ENCODE results near the gene RASGRP3.

RASGRP3 gene

GRCh38 chr2:33528441-33528950 is 52.0 kb downstream of the RASGRP3 start:
- TF ChIP-seq, protein P1, sequence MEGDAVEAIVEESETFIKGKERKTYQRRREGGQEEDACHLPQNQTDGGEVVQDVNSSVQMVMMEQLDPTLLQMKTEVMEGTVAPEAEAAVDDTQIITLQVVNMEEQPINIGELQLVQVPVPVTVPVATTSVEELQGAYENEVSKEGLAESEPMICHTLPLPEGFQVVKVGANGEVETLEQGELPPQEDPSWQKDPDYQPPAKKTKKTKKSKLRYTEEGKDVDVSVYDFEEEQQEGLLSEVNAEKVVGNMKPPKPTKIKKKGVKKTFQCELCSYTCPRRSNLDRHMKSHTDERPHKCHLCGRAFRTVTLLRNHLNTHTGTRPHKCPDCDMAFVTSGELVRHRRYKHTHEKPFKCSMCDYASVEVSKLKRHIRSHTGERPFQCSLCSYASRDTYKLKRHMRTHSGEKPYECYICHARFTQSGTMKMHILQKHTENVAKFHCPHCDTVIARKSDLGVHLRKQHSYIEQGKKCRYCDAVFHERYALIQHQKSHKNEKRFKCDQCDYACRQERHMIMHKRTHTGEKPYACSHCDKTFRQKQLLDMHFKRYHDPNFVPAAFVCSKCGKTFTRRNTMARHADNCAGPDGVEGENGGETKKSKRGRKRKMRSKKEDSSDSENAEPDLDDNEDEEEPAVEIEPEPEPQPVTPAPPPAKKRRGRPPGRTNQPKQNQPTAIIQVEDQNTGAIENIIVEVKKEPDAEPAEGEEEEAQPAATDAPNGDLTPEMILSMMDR (IDR thresholded peaks at IDR 0.05), result no peak
- Histone ChIP-seq H3K27ac (no peak overlapping the region), H3K27me3 (no peaks in the 10 kb centered on the region), H3K4me1 (ENCODE audit: control insufficient read depth in 1 of 2, insufficient read depth in 1 of 2, low read depth in 1 of 2, low read length in 1 of 2) (peaks cover 0 to 24% of the 10 kb centered on the region in 2 experiments), H3K4me3 (ENCODE audit: low read depth in 1 of 2, low read length in 1 of 2) (no peak overlapping the region), H3K9me3 (no peaks in the 10 kb centered on the region), H3K36me3 (no peaks in the 10 kb centered on the region)

- no peak overlapping the region for H3K4me3 ChIP-seq (ENCODE audit: low read depth in 1 of 2, low read length in 1 of 2)
- no peak overlapping the region for H3K27ac ChIP-seq
- H3K27me3 ChIP-seq, result no peaks in the 10 kb centered on the region
- H3K9me3 ChIP-seq, result no peaks in the 10 kb centered on the region
- peaks cover 0 to 24% of the 10 kb centered on the region in 2 experiments for H3K4me1 ChIP-seq (ENCODE audit: control insufficient read depth in 1 of 2, insufficient read depth in 1 of 2, low read depth in 1 of 2, low read length in 1 of 2)
- TF ChIP-seq, protein P1 (IDR thresholded peaks at IDR 0.05), result no peak
- no peaks in the 10 kb centered on the region for H3K36me3 ChIP-seq
Observed at GRCh38 chr2:33529771-33530481, 53.5 kb downstream of the RASGRP3 start.

DNA sequence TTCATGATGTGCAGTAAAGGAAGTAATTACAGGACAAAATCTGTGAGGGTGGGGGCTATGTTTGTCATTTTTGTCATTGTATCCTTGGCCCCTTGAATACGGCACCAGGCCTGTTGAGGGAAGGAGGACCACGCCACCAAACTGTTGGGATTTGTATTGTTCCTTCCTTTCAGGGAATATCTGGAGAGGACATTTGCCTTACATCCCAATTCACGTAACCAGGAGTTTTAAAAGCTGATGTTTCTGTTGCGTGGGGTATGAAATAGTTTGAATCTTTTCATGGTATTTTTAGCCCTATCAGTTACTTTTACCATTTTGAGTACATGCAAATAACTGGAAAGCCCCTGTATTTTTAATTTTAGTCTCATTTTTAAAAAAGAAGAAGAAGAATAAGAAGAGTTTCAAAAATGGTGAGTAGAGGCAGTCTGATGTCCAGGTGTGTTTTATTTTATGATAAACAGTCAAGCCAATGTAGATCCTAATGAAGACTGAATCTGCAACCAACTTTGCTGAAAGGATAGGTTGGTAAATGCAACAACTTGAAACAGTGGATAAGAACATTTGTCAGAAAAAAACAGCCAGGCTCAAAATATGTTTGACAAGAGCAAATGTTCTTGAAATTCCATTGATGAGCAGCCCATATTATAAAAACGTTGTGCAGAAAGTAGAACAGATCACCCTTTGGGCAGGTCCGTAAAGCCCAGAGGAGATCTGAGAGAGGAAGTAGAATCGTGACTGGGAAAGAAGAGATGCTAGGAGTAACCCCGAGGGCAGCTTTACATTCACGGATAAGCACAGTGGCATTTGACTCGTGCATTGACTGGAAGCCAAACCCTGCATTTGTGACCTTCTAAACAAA is 54.5 kb downstream of the RASGRP3 start:
- TF ChIP-seq, protein P1 (IDR thresholded peaks at IDR 0.05), result no peak
- Histone ChIP-seq H3K4me1 (ENCODE audit: control insufficient read depth in 1 of 2, insufficient read depth in 1 of 2, low read depth in 1 of 2, low read length in 1 of 2) (peaks cover 0 to 21% of the 10 kb centered on the region in 2 experiments), H3K27me3 (no peaks in the 10 kb centered on the region), H3K9me3 (no peaks in the 10 kb centered on the region), H3K27ac (no peak overlapping the region), H3K36me3 (no peaks in the 10 kb centered on the region), H3K4me3 (ENCODE audit: low read depth in 1 of 2, low read length in 1 of 2) (no peak overlapping the region)

DNA sequence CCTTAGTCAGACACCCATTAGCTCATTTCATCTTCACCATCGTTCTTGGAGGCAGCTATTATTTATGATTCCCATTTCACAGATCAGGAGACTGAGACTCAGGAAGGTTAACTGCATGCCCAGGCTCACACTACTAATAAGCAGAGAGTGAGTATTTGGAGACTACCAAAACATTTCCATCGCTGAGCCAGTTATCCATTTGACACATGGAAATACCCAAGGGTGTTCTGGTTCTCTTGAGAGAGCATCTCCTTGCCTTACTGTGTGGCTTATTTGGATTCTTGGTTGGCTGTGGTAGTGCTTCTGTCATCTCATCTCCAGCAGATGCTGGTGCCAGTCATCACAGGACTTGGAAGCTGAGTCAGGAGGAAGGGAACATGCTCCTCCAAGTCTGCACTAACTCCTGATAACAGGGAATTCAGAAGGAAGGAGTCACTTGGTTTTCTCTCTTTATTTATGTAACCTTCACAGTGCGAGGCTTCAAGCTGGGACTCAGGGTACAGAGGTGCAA is 55.2 kb downstream of the RASGRP3 start:
- Histone ChIP-seq H3K36me3 (no peaks in the 10 kb centered on the region), H3K27me3 (no peaks in the 10 kb centered on the region), H3K4me1 (ENCODE audit: control insufficient read depth in 1 of 2, insufficient read depth in 1 of 2, low read depth in 1 of 2, low read length in 1 of 2) (peaks cover 0 to 14% of the 10 kb centered on the region in 2 experiments), H3K9me3 (no peaks in the 10 kb centered on the region), H3K27ac (no peak overlapping the region), H3K4me3 (ENCODE audit: low read depth in 1 of 2, low read length in 1 of 2) (no peak overlapping the region)
- TF ChIP-seq, protein P1 (IDR thresholded peaks at IDR 0.05), result no peak

DNA sequence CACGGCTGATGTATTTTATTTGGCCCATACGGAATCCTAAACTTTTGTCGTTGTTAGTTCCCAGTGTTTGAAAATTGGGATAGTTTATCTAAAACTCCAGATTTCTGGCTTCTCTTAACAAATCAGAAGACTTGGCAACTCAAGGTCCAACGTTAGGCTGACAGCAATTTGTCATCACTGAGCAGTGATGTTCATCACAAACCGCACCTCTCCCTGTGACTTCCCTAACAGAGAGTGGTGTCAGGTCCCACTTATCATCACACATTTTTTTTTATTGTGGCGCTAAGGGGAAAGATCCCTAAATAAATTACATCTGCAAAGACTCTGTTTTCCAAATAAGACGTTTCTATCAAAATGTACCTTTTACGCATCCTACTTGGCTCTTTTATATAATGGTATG is 55.7 kb downstream of the RASGRP3 start:
- no peaks in the 10 kb centered on the region for H3K9me3 ChIP-seq
- H3K36me3 ChIP-seq, result no peaks in the 10 kb centered on the region
- H3K27me3 ChIP-seq, result no peaks in the 10 kb centered on the region
- peaks cover 0 to 11% of the 10 kb centered on the region in 2 experiments for H3K4me1 ChIP-seq (ENCODE audit: control insufficient read depth in 1 of 2, insufficient read depth in 1 of 2, low read depth in 1 of 2, low read length in 1 of 2)
- no peak overlapping the region for H3K4me3 ChIP-seq (ENCODE audit: low read depth in 1 of 2, low read length in 1 of 2)
- no peak overlapping the region for H3K27ac ChIP-seq
- TF ChIP-seq, protein P1 (IDR thresholded peaks at IDR 0.05), result no peak
